ENCODE data around the gene TAS1R1. TPM values are rescaled to one million over a fixed set of nuclear protein-coding genes. Genes with fewer than 3 reads are reported as not detected.
"Not testable (repeated sequence)": the region's sequence is repeated elsewhere in the genome, so short reads cannot be mapped to it uniquely, and the experiment has no call there.

Gene TAS1R1
- total RNA-seq, 1 experiment from 2014 or later, result not detected

- peak; percentile 81 for DNase-seq (ENCODE audit: low read depth)
Observed at GRCh38 chr1:6521536-6521935, 33.6 kb upstream of the TAS1R1 start.

- peak; percentile 34 for DNase-seq (ENCODE audit: low read depth)
Observed at GRCh38 chr1:6523566-6523965, 31.5 kb upstream of the TAS1R1 start.

GRCh38 chr1:6526316-6526715 lies 28.8 kb upstream of the TAS1R1 start:
- no peak for DNase-seq (ENCODE audit: low read depth)

- DNase-seq (ENCODE audit: low read depth), result no peak
Observed at GRCh38 chr1:6528492-6528891, 26.6 kb upstream of the TAS1R1 start.

GRCh38 chr1:6530504-6531160 lies 24.5 kb upstream of the TAS1R1 start:
- DNase-seq (ENCODE audit: low read depth), result no peak

- no peak for DNase-seq (ENCODE audit: low read depth)
Observed at GRCh38 chr1:6531996-6532395, 23.1 kb upstream of the TAS1R1 start.

- no peak for DNase-seq (ENCODE audit: low read depth)
Observed at GRCh38 chr1:6534248-6534822, 20.8 kb upstream of the TAS1R1 start.

- no peak for DNase-seq (ENCODE audit: low read depth)
Observed at GRCh38 chr1:6535214-6535613, 19.9 kb upstream of the TAS1R1 start.

GRCh38 chr1:6536291-6536690 lies 18.8 kb upstream of the TAS1R1 start:
- no peak for DNase-seq (ENCODE audit: low read depth)

- DNase-seq (ENCODE audit: low read depth), result no peak
Observed at GRCh38 chr1:6538956-6539355, 16.2 kb upstream of the TAS1R1 start.

- DNase-seq (ENCODE audit: low read depth), result peak; percentile 31
Observed at GRCh38 chr1:6544831-6545230, 10.3 kb upstream of the TAS1R1 start.

GRCh38 chr1:6545276-6546112 lies 9.6 kb upstream of the TAS1R1 start:
- no peak for DNase-seq (ENCODE audit: low read depth)

- DNase-seq (ENCODE audit: low read depth), result no peak
Observed at GRCh38 chr1:6546326-6546725, 8.8 kb upstream of the TAS1R1 start.

GRCh38 chr1:6547301-6547700 lies 7.8 kb upstream of the TAS1R1 start:
- DNase-seq (ENCODE audit: low read depth), result peak; percentile 19

- peak; percentile 88 for DNase-seq (ENCODE audit: low read depth)
Observed at GRCh38 chr1:6554031-6554906, 838 bp upstream of the TAS1R1 start, which contains the start of gene NOL9. Gene NOL9 (minus strand): TSS chr1:6554513. CDS start chr1:6554502, 11 bp downstream.

- no peak for DNase-seq (ENCODE audit: low read depth)
Observed at GRCh38 chr1:6557597-6557996, 2.5 kb downstream of the TAS1R1 start.

GRCh38 chr1:6559161-6559560 lies 4.1 kb downstream of the TAS1R1 start:
- not testable (repeated sequence) for DNase-seq (ENCODE audit: low read depth)

GRCh38 chr1:6560267-6560666 lies 5.2 kb downstream of the TAS1R1 start:
- DNase-seq (ENCODE audit: low read depth), result no peak

- no peak for DNase-seq (ENCODE audit: low read depth)
Observed at GRCh38 chr1:6569033-6569432, 13.9 kb downstream of the TAS1R1 start.

GRCh38 chr1:6570100-6570499 lies 15.0 kb downstream of the TAS1R1 start:
- no peak for DNase-seq (ENCODE audit: low read depth)

- no peak for DNase-seq (ENCODE audit: low read depth)
Observed at GRCh38 chr1:6570987-6571386, 15.9 kb downstream of the TAS1R1 start.

All from RPMI7951 (cell line).